Measurements from ENCODE around the gene NLRP12. TPM values are rescaled to one million over a fixed set of nuclear protein-coding genes. Genes with fewer than 3 reads are reported as not detected.

Gene NLRP12
- total RNA-seq, 4 donors from 2014 or later, result 0.18 TPM; not detected in 3

- Histone ChIP-seq H3K27ac (no peak overlapping the region), H3K36me3 (no peaks in the 10 kb centered on the region), H3K9me3 (no peaks in the 10 kb centered on the region), H3K4me3 (no peak overlapping the region), H3K4me1 (no peaks in the 10 kb centered on the region), H3K27me3 (peaks cover 31% of the 10 kb centered on the region)
- DNase-seq (ENCODE audit: low spot score in 2 of 2), result no peak
- TF ChIP-seq POLR2AphosphoS5 (IDR thresholded peaks at IDR 0.05), result no peak
- no peak for TF ChIP-seq CTCF (IDR thresholded peaks at IDR 0.05)
- TF ChIP-seq EP300 (IDR thresholded peaks at IDR 0.05), result no peak
- no peak for TF ChIP-seq POLR2A (IDR thresholded peaks at IDR 0.05)
- 62% methylated on average over 3 of the region's 3 CpGs for WGBS
Observed at GRCh38 chr19:53828531-53828930, 4.4 kb upstream of the NLRP12 start.

DNA sequence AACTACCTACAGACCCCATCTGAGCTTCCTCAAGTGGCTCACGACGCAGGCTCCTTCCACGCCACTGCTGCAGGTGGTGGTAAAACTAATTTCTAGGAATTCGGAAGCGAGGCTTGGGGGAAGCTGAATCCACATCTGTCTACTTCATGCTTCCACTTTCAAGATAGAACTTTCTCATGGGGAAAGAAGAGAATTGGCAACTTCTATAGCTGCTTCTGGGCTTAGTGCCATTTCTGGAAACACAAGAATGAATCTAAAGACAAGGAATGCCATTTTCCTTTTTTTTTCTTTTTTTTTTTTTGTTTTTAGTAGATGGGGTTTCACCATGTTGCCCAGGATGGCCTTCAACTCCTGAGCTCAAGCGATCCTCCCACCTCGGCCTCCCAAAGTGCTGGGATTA, 2.8 kb upstream of the NLRP12 start:
- 74% methylated on average over 7 of the region's 7 CpGs for whole genome bisulfite sequencing
- H3K9me3 ChIP-seq, result no peaks in the 10 kb centered on the region
- H3K27ac ChIP-seq, result no peak overlapping the region
- H3K36me3 ChIP-seq, result no peaks in the 10 kb centered on the region
- no peak for DNase-seq (ENCODE audit: low spot score in 2 of 2)
- no peaks in the 10 kb centered on the region for H3K4me1 ChIP-seq
- H3K27me3 ChIP-seq, result peaks cover 29% of the 10 kb centered on the region
- H3K4me3 ChIP-seq, result no peak overlapping the region
- TF ChIP-seq POLR2AphosphoS5 (IDR thresholded peaks at IDR 0.05) (no peak), CTCF (IDR thresholded peaks at IDR 0.05) (no peak), POLR2A (IDR thresholded peaks at IDR 0.05) (no peak), EP300 (IDR thresholded peaks at IDR 0.05) (no peak)

DNA sequence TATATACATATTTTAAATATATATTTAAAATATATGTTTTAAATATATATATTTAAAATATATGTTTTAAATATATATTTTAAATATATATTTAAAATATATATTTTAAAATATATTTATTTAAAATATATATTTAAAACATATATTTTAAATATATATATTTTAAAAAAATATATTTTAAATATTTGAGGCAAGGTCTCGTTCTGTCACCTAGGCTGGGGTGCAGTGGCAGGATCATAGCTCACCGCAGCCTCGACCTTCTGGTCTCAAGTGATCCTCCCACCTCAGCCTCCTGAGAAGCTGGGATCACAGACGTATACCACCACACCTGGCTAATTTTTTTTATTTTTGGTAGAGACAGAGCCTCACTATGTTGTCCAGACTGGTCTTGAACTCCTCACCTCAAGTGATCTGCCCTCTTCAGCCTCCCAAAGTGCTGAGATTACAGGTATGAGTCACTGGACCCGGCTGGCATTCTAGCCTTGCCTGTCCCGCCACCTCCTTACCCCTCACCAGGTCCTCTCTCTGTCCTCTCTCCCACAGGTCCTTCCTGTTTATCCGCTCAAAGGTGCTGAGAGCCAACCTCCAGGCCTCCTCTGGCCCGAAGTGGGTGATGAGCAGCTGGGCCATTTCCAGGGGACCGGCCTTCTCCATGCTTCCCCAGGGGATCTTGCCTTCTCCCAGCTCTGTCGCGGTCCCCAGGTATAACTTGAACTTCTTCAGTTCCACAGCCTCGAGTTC, 564 bp downstream of the NLRP12 start:
- WGBS, result 80% methylated on average over 12 of the region's 12 CpGs
- Histone ChIP-seq H3K4me3 (no peak overlapping the region), H3K36me3 (no peaks in the 10 kb centered on the region), H3K27me3 (peaks cover 20% of the 10 kb centered on the region), H3K4me1 (no peaks in the 10 kb centered on the region), H3K27ac (no peak overlapping the region), H3K9me3 (no peaks in the 10 kb centered on the region)
- TF ChIP-seq POLR2A (IDR thresholded peaks at IDR 0.05) (no peak), EP300 (IDR thresholded peaks at IDR 0.05) (no peak), CTCF (IDR thresholded peaks at IDR 0.05) (no peak)
- no peak for DNase-seq (ENCODE audit: low spot score in 2 of 2)

- Histone ChIP-seq H3K9me3 (no peaks in the 10 kb centered on the region), H3K27me3 (peaks cover 14% of the 10 kb centered on the region), H3K36me3 (no peaks in the 10 kb centered on the region), H3K4me1 (no peaks in the 10 kb centered on the region), H3K4me3 (no peak overlapping the region), H3K27ac (no peak overlapping the region)
- TF ChIP-seq POLR2AphosphoS5 (IDR thresholded peaks at IDR 0.05) (no peak), EP300 (IDR thresholded peaks at IDR 0.05) (no peak), POLR2A (IDR thresholded peaks at IDR 0.05) (no peak), CTCF (IDR thresholded peaks at IDR 0.05) (no peak)
- no peak for DNase-seq (ENCODE audit: low spot score in 2 of 2)
- 72% methylated on average over 5 of the region's 5 CpGs for WGBS
Observed at GRCh38 chr19:53819861-53820260, 4.3 kb downstream of the NLRP12 start.

GRCh38 chr19:53818756-53819155, 5.4 kb downstream of the NLRP12 start:
- no peak for DNase-seq (ENCODE audit: low spot score in 2 of 2)
- Histone ChIP-seq H3K9me3 (no peaks in the 10 kb centered on the region), H3K27me3 (peaks cover 5% of the 10 kb centered on the region), H3K36me3 (no peaks in the 10 kb centered on the region), H3K27ac (no peak overlapping the region), H3K4me1 (no peaks in the 10 kb centered on the region), H3K4me3 (no peak overlapping the region)
- no peak for TF ChIP-seq POLR2A (IDR thresholded peaks at IDR 0.05)
- TF ChIP-seq POLR2AphosphoS5 (IDR thresholded peaks at IDR 0.05), result no peak
- no peak for TF ChIP-seq CTCF (IDR thresholded peaks at IDR 0.05)
- no peak for TF ChIP-seq EP300 (IDR thresholded peaks at IDR 0.05)
- 82% methylated on average over 13 of the region's 13 CpGs for WGBS
